HepG2 (cell line): ENCODE results near the gene RPUSD2. TPM values are rescaled to one million over a fixed set of nuclear protein-coding genes. Genes with fewer than 3 reads are reported as not detected.

Experiments used
- ATF7 ChIP-seq, 2 experiments: fragments of 450-650 bp in 1 of 2; sonication (generic) in 1 of 2; formaldehyde crosslinking in 1 of 2; IDR thresholded peaks; 2 replicates each; pipeline versions ENCODE4 v1.4.0 to v1.6.1; 2016 to 2020; ENCODE audit warnings: antibody characterized with exemption in 1 of 2, mild to moderate bottlenecking in 1 of 2, missing genetic modification reagents in 1 of 2
- GLI4 ChIP-seq: sonication (generic); formaldehyde crosslinking; IDR thresholded peaks from 2 replicates; pipeline ENCODE4 v1.5.1; 2020; ENCODE audit warnings: missing genetic modification reagents, mild to moderate bottlenecking, moderate library complexity, borderline replicate concordance
- MTA1 ChIP-seq: sonication (generic); formaldehyde crosslinking; IDR thresholded peaks from 2 replicates; pipeline ENCODE4 v1.4.0; 2020; ENCODE audit warnings: missing genetic modification reagents, mild to moderate bottlenecking, borderline replicate concordance
- NFATC3 ChIP-seq: sonication (generic); formaldehyde crosslinking; IDR thresholded peaks from 2 replicates; pipeline ENCODE4 v1.5.1; 2020; ENCODE audit warnings: mild to moderate bottlenecking, missing genetic modification reagents
- PITX1 ChIP-seq: sonication (generic); formaldehyde crosslinking; IDR thresholded peaks from 2 replicates; pipeline ENCODE4 v1.5.1; 2020; ENCODE audit warnings: mild to moderate bottlenecking, missing genetic modification reagents
- RBM22 ChIP-seq: fragments of 200-400 bp; formaldehyde crosslinking; optimal IDR thresholded peaks from 2 replicates; pipeline ENCODE3; 2017; ENCODE audit warnings: mild to moderate bottlenecking, low read length, moderate library complexity
- REXO4 ChIP-seq: sonication (generic); formaldehyde crosslinking; IDR thresholded peaks from 2 replicates; pipeline ENCODE4 v1.8.0; 2022; ENCODE audit warnings: missing genetic modification reagents, mild to moderate bottlenecking, borderline replicate concordance
- SAFB2 ChIP-seq: sonication (generic); formaldehyde crosslinking; IDR thresholded peaks from 2 replicates; pipeline ENCODE4 v1.5.1; 2020; ENCODE audit warnings: missing genetic modification reagents, low read depth, mild to moderate bottlenecking, borderline replicate concordance
- SRY ChIP-seq: sonication (generic); formaldehyde crosslinking; IDR thresholded peaks from 2 replicates; pipeline ENCODE4 v1.8.0; 2022; ENCODE audit warnings: mild to moderate bottlenecking, missing genetic modification reagents
- YY1 ChIP-seq: IDR thresholded peaks from 2 replicates; pipeline ENCODE4 v1.6.1; 2011; ENCODE audit warnings: low read length, low read depth, moderate library complexity, mild to moderate bottlenecking; ENCODE audit not compliant: insufficient read depth, insufficient replicate concordance
- ZBTB7B ChIP-seq: sonication (generic); formaldehyde crosslinking; IDR thresholded peaks from 2 replicates; pipeline ENCODE4 v1.4.0; 2020; ENCODE audit warnings: missing genetic modification reagents
- ZFP1 ChIP-seq: IDR thresholded peaks from 2 replicates; pipeline ENCODE4 v1.6.1; 2016
- ZFP36L2 ChIP-seq: sonication (generic); formaldehyde crosslinking; IDR thresholded peaks from 2 replicates; pipeline ENCODE4 v1.4.0; 2020; ENCODE audit warnings: missing genetic modification reagents
- ZMAT3 ChIP-seq: sonication (generic); formaldehyde crosslinking; conservative IDR thresholded peaks from 2 replicates; pipeline ENCODE4 v1.7.0; 2021; ENCODE audit warnings: missing genetic modification reagents
- ZNF24 ChIP-seq: fragments of 450-650 bp; IDR thresholded peaks from 2 replicates; pipeline ENCODE4 v1.6.1; 2017; ENCODE audit warnings: antibody characterized with exemption, mild to moderate bottlenecking
- ZNF720 ChIP-seq: sonication (generic); formaldehyde crosslinking; IDR thresholded peaks from 2 replicates; pipeline ENCODE4 v1.4.0; 2020; ENCODE audit warnings: missing genetic modification reagents
- polyA plus RNA-seq, 8 experiments: library from polyadenylated mRNA; depleted of rRNA in 3 of 8; stranded (reverse) in 7 of 8; unstranded in 1 of 8; fragments of >200 nt; fragmentation: Illumina TruSeq in 4 of 8; extraction: Trizol in 4 of 8; gene quantifications; 2 replicates each; pipeline versions ENCODE4 v1.2.1 to v1.2.3, GENCODE V29; 2011 to 2016; ENCODE audit warnings: low read depth in 4 of 8, missing spikeins in 1 of 8, mixed read lengths in 1 of 8; ENCODE audit not compliant: insufficient read depth in 1 of 8
- total RNA-seq, 5 experiments: library from RNA; depleted of rRNA; stranded (reverse); fragments of >200 nt; fragmentation: Illumina TruSeq; extraction: Trizol; gene quantifications; 2 replicates each; pipeline ENCODE4 v1.2.3, GENCODE V29; 2016; ENCODE audit warnings: low read depth in 1 of 5
- TF ChIP-seq, protein P1 (sequence below): sonication (generic); formaldehyde crosslinking; IDR thresholded peaks from 2 replicates; pipeline ENCODE4 v1.5.0; 2020; ENCODE audit warnings: missing genetic modification reagents
- TF ChIP-seq, protein P2 (sequence below): sonication (generic); formaldehyde crosslinking; IDR thresholded peaks from 2 replicates; pipeline ENCODE4 v1.4.0; 2020; ENCODE audit warnings: mild to moderate bottlenecking, missing genetic modification reagents
- TF ChIP-seq, protein P3 (sequence below): sonication (generic); formaldehyde crosslinking; conservative IDR thresholded peaks from 2 replicates; pipeline ENCODE4 v1.8.0; 2022; ENCODE audit warnings: low read depth, missing genetic modification reagents
- TF ChIP-seq, protein P4 (sequence below): sonication (generic); formaldehyde crosslinking; IDR thresholded peaks from 2 replicates; pipeline ENCODE4 v1.5.0; 2020; ENCODE audit warnings: missing genetic modification reagents, mild to moderate bottlenecking, borderline replicate concordance
- TF ChIP-seq, protein P5 (sequence below): sonication (generic); formaldehyde crosslinking; IDR thresholded peaks from 2 replicates; pipeline ENCODE4 v1.4.0; 2020; ENCODE audit warnings: missing genetic modification reagents
- TF ChIP-seq, protein P6 (sequence below): sonication (generic); formaldehyde crosslinking; IDR thresholded peaks from 2 replicates; pipeline ENCODE4 v1.4.0; 2020; ENCODE audit warnings: mild to moderate bottlenecking, missing genetic modification reagents

RPUSD2 gene
- total and polyA plus RNA-seq, 2 of the 13 experiments (the other 11 are each of a cell fraction or from before 2014, with no cell fraction given): 8.6 to 14.5 TPM

DNA sequence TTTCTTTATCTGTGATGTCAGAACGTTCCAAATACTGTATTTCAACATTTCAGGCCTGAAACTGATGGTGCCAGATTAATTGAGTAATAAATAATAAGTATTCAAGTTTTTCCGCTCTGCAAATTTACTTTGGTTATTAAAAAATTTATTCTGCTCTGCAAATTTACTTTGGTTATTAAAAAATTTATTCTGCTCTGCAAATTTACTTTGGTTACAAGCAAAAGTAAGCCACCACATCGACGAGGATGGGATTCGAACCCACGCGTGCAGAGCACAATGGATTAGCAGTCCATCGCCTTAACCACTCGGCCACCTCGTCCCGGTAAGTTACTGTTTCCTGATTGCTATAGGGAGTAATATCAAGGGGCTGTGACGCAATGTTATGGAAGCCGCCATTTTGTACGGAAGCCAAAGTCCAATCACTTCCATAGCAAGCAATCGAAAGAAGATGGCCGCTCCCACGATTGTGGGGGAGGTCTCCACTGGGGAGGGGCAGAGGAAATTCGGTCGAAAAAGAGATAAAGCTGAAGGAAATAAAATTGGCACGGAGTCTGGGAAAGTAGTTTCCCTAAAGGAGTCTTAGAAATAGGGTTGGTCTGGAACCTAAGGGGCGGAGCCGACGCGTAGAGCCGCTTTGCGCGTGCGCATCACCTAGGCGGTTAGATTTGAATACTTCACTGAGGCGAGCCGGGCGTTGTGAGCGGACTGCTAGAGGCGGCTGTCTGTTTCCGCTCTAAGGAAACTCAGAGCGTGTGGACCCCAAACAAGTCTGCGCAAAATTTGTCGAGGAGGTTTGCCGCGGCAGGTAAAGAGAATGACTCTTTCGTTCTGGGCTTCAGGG, 24.7 kb downstream of the RPUSD2 start, which contains the start of gene KNL1 (continued):
- TF ChIP-seq ZNF720 (CRISPR knock-in tag) (no peak), ATF7 (IDR thresholded peaks at IDR 0.05) (peak; percentile 92), ATF7 (CRISPR knock-in tag; IDR thresholded peaks at IDR 0.05) (peak; percentile 91), ZBTB7B (no peak), GLI4 (CRISPR knock-in tag) (peak; percentile 49; the same call in 1 of the 2 replicates), NFATC3 (CRISPR knock-in tag) (peak; percentile 84; the same call in 1 of the 2 replicates), ZMAT3 (no peak), SAFB2 (CRISPR knock-in tag) (peak; percentile 62; the same call in 1 of the 2 replicates), REXO4 (CRISPR knock-in tag) (no peak), MTA1 (CRISPR knock-in tag) (no peak; the same call in 1 of the 2 replicates), ZFP36L2 (CRISPR knock-in tag) (no peak), YY1 (peak; percentile 97), ZNF24 (peak; percentile 100), PITX1 (CRISPR knock-in tag) (peak; percentile 89), ZFP1 (CRISPR knock-in tag) (peak; percentile 61; the same call in 1 of the 2 replicates), SRY (CRISPR knock-in tag) (0 out of 2 replicates have a peak, but pooled peaks have one; percentile 20), RBM22 (peak; percentile 93)
- TF ChIP-seq, protein P1, sequence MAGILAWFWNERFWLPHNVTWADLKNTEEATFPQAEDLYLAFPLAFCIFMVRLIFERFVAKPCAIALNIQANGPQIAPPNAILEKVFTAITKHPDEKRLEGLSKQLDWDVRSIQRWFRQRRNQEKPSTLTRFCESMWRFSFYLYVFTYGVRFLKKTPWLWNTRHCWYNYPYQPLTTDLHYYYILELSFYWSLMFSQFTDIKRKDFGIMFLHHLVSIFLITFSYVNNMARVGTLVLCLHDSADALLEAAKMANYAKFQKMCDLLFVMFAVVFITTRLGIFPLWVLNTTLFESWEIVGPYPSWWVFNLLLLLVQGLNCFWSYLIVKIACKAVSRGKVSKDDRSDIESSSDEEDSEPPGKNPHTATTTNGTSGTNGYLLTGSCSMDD: no peak
- TF ChIP-seq, protein P2, sequence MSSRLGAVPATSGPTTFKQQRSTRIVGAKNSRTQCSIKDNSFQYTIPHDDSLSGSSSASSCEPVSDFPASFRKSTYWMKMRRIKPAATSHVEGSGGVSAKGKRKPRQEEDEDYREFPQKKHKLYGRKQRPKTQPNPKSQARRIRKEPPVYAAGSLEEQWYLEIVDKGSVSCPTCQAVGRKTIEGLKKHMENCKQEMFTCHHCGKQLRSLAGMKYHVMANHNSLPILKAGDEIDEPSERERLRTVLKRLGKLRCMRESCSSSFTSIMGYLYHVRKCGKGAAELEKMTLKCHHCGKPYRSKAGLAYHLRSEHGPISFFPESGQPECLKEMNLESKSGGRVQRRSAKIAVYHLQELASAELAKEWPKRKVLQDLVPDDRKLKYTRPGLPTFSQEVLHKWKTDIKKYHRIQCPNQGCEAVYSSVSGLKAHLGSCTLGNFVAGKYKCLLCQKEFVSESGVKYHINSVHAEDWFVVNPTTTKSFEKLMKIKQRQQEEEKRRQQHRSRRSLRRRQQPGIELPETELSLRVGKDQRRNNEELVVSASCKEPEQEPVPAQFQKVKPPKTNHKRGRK: no peak
- TF ChIP-seq, protein P3, sequence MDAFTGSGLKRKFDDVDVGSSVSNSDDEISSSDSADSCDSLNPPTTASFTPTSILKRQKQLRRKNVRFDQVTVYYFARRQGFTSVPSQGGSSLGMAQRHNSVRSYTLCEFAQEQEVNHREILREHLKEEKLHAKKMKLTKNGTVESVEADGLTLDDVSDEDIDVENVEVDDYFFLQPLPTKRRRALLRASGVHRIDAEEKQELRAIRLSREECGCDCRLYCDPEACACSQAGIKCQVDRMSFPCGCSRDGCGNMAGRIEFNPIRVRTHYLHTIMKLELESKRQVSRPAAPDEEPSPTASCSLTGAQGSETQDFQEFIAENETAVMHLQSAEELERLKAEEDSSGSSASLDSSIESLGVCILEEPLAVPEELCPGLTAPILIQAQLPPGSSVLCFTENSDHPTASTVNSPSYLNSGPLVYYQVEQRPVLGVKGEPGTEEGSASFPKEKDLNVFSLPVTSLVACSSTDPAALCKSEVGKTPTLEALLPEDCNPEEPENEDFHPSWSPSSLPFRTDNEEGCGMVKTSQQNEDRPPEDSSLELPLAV (CRISPR knock-in tag): no peak
- TF ChIP-seq, protein P4, sequence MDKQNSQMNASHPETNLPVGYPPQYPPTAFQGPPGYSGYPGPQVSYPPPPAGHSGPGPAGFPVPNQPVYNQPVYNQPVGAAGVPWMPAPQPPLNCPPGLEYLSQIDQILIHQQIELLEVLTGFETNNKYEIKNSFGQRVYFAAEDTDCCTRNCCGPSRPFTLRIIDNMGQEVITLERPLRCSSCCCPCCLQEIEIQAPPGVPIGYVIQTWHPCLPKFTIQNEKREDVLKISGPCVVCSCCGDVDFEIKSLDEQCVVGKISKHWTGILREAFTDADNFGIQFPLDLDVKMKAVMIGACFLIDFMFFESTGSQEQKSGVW (CRISPR knock-in tag): no peak
- TF ChIP-seq, protein P5, sequence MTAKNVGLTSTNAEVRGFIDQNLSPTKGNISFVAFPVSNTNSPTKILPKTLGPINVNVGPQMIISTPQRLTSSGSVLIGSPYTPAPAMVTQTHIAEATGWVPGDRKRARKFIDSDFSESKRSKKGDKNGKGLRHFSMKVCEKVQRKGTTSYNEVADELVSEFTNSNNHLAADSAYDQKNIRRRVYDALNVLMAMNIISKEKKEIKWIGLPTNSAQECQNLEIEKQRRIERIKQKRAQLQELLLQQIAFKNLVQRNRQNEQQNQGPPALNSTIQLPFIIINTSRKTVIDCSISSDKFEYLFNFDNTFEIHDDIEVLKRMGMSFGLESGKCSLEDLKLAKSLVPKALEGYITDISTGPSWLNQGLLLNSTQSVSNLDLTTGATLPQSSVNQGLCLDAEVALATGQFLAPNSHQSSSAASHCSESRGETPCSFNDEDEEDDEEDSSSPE (CRISPR knock-in tag): peak; percentile 98
- TF ChIP-seq, protein P6, sequence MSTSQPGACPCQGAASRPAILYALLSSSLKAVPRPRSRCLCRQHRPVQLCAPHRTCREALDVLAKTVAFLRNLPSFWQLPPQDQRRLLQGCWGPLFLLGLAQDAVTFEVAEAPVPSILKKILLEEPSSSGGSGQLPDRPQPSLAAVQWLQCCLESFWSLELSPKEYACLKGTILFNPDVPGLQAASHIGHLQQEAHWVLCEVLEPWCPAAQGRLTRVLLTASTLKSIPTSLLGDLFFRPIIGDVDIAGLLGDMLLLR (CRISPR knock-in tag): no peak
